IPS-15b (cell line): ENCODE data around the gene KAT7.

Experiments
- H3K27me3 ChIP-seq: one replicate; pipeline ENCODE4 v1.6.1; 2013; ENCODE audit warnings: low read length; ENCODE audit not compliant: control insufficient read depth, insufficient read depth
- H3K36me3 ChIP-seq: one replicate; pipeline ENCODE4 v1.6.1; 2013; ENCODE audit warnings: low read length; ENCODE audit not compliant: control insufficient read depth, insufficient read depth
- H3K4me1 ChIP-seq: one replicate; pipeline ENCODE4 v1.6.1; 2013; ENCODE audit warnings: mild to moderate bottlenecking, low read length; ENCODE audit not compliant: control insufficient read depth, insufficient read depth
- H3K4me3 ChIP-seq: one replicate; pipeline ENCODE4 v1.5.1; 2013; ENCODE audit warnings: low read depth, low read length
- H3K9ac ChIP-seq: one replicate; pipeline ENCODE4 v1.6.1; 2013; ENCODE audit warnings: low read depth, mild to moderate bottlenecking, low read length
- H3K9me3 ChIP-seq: one replicate; pipeline ENCODE4 v1.6.1; 2013; ENCODE audit warnings: mild to moderate bottlenecking, low read length; ENCODE audit not compliant: control insufficient read depth, insufficient read depth

Gene KAT7

DNA sequence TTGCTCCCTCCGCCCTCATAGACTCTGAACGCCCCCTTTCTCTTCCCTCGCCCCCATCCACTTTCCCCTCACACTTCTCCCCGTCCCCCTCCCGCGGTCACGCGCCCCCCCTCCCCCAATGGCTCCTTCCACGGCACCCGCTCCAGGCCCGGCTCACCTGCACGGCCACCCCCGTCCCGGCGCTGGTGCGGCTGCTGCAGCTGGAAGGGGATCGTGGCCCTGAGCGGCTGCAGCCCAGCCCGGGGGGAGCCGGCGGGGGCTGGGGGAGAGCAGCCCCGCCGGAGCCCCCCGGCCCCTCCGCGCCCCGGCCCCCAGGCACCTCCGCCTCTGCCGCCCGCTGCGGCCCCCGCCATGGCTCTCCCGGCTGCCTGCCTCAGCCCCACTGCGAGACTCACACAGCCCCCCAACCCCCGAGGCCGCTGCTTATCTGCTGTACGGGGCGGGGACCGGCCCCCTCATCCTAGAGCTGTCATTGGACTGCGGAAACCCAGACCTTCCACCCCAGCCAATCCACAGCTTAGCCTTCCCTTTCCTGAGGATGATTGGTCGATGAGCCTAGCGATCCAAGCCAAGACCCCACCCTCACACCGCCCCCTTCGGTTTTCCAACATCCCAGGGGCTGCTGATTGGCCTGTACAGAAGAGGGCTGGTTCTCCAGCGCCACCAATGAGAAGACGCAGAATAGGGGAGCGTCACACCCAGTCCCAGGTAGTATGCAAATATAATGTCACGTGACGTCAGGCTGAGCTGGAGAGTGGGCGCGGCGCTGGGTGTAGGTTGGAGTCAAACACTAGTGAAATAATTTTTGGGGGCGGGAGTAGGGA lies 24.5 kb upstream of the KAT7 start, which contains the start of gene FAM117A:
FAM117A (minus strand) TSS at position 397 of the 824 bp plus-strand sequence; CDS start at position 353, 44 bp downstream.
- no peaks in the 10 kb centered on the region for H3K9me3 ChIP-seq
- H3K4me1 ChIP-seq: no peaks in the 10 kb centered on the region
- peak within 1 kb of the TSS; percentile 62 for H3K9ac ChIP-seq
- peak within 1 kb of the TSS; percentile 94 for H3K4me3 ChIP-seq
- H3K36me3 ChIP-seq: no peaks in the 10 kb centered on the region
- peaks cover 13% of the 10 kb centered on the region for H3K27me3 ChIP-seq

DNA sequence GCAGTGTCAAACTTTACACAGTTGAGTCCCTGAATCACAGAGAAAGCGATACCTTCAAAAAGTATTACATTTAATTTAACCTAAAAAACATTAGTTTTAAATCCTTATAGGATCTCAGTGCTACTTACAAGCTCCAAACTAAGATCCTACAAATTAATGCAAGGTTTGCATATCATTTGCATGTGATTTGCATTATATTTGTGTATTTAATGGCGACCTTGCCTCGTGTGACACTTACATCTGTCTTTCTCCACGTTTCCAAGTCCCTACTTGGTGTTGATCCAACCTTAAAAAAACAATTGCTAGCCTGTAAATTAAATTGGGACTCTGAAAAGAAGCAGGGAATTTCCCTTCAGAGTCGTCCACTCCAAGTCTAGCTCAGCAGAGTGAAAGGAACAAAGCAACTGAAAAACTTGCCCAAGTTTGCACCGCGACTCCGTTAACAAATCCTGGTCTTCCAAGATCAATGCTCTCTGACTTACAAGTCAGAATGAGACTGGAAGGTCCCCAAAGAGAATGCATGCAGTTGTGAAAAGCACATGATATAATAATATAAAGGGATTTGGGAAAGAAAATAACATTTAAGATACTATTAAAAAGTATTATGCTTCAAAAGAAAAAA lies 23.8 kb upstream of the KAT7 start:
- no peaks in the 10 kb centered on the region for H3K36me3 ChIP-seq

DNA sequence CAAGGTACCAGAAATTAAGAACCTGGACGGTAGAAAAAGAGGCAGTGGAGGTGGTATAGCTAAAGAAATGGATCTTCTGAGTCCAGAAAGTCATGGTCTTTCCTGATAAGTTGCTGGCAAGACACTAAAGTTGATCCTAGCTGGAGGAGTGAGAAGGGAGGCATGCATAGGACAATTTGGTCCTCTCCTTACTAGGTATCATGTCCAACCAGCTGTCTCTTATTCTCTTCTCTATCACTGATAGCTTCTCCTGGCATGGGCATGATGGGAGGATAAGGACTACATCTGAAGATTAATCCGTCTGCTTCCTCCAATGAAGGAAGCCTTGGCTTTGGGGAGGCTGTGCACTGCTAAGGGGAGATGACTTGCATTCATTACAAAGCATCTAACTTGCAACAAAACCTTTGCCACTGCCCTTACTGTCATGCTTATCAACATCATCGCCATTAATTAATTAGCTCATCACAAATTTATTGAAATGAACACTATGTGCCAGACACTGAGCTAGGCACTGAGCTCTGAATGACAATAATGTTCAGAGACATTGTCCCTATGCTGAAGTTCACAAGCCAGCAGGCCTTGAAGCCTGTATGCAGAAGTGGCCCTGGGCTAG lies 21.5 kb upstream of the KAT7 start:
- no peaks in the 10 kb centered on the region for H3K4me1 ChIP-seq
- H3K9ac ChIP-seq: no peak overlapping the region
- H3K36me3 ChIP-seq: no peaks in the 10 kb centered on the region
- H3K27me3 ChIP-seq: peaks cover 13% of the 10 kb centered on the region
- H3K9me3 ChIP-seq: no peaks in the 10 kb centered on the region
- no peak overlapping the region for H3K4me3 ChIP-seq

More for the DNA sequence above, 23.8 kb upstream of the KAT7 start:
- Histone ChIP-seq H3K4me1 (no peaks in the 10 kb centered on the region), H3K27me3 (peaks cover 13% of the 10 kb centered on the region), H3K9ac (no peak overlapping the region), H3K9me3 (no peaks in the 10 kb centered on the region), H3K4me3 (peak overlapping the region; percentile 47)

GRCh38 chr17:49775546-49776260 lies 12.8 kb upstream of the KAT7 start:
- Histone ChIP-seq H3K4me1 (no peaks in the 10 kb centered on the region), H3K9ac (no peak overlapping the region), H3K4me3 (no peak overlapping the region), H3K27me3 (no peaks in the 10 kb centered on the region), H3K9me3 (no peaks in the 10 kb centered on the region), H3K36me3 (no peaks in the 10 kb centered on the region)

DNA sequence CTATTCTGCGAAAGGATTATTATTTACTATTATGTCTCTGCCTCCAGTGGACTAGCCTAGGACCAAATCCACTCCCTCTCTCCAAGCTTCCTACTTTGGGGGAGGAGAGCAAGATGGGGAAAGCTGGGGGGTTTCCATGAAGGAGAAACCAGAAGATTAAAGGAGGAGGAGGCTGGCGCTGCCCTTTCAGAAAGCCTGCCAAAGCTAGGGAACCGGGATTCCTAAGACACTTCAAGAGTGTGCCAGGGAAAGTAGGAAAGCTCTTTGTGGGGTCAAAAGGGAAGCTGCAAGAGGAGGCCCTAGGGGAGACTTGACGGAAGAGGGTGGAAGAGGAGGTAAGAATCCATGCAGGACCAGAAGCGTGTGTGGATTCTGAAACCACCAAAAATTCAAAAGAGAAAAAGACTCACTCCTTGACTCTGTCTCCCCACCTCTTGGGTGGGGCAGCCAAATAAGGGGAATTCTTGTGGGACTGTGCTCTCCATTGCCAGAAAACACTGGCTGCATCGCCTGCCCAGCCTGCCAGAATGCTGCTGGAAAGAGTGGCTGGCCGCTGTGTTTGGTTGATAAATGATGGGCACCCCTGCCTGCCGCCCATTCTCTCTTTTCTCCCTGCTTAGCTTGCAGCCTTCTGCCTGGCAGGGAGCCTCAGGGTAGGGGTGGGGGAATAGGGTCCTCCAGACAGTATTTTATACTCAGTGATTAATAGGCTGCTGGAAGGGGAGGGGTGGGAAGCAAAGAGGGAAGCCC lies 11.8 kb upstream of the KAT7 start:
- H3K9me3 ChIP-seq: no peaks in the 10 kb centered on the region
- no peaks in the 10 kb centered on the region for H3K36me3 ChIP-seq
- no peak overlapping the region for H3K9ac ChIP-seq
- no peaks in the 10 kb centered on the region for H3K27me3 ChIP-seq
- H3K4me1 ChIP-seq: no peaks in the 10 kb centered on the region
- no peak overlapping the region for H3K4me3 ChIP-seq

GRCh38 chr17:49777563-49777962 lies 10.9 kb upstream of the KAT7 start:
- Histone ChIP-seq H3K36me3 (no peaks in the 10 kb centered on the region), H3K9me3 (no peaks in the 10 kb centered on the region), H3K27me3 (no peaks in the 10 kb centered on the region), H3K4me3 (no peak overlapping the region), H3K4me1 (no peaks in the 10 kb centered on the region), H3K9ac (no peak overlapping the region)

GRCh38 chr17:49779156-49779738 lies 9.2 kb upstream of the KAT7 start:
- H3K4me1 ChIP-seq: no peaks in the 10 kb centered on the region
- H3K9me3 ChIP-seq: no peaks in the 10 kb centered on the region
- H3K36me3 ChIP-seq: no peaks in the 10 kb centered on the region
- no peak overlapping the region for H3K9ac ChIP-seq
- peaks cover 2% of the 10 kb centered on the region for H3K27me3 ChIP-seq
- no peak overlapping the region for H3K4me3 ChIP-seq

DNA sequence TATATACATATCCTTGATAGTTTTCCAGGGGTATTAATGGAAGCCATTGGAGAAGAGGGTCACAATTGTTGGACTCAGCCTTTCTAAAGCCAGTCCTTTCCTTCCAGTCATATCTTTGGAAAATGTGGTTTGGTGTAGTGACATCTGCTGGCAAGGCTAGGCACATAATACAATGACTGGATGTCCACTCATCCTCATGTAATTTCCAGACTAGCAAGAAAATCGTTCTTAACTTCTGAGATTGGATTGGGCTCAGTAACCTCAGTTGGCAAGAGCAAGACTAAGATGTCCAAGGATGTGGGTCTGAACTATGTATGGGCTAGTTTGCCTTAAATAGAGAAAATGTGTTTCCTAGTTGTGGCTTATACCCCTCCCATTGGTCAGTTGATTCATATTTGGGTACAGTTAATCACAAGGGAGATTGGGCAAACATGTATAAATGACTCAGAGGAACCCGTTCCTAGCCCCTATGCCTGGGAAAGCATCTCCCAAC lies 8.7 kb upstream of the KAT7 start:
- Histone ChIP-seq H3K4me3 (no peak overlapping the region), H3K36me3 (no peaks in the 10 kb centered on the region), H3K27me3 (peaks cover 2% of the 10 kb centered on the region), H3K9ac (no peak overlapping the region), H3K9me3 (no peaks in the 10 kb centered on the region), H3K4me1 (no peaks in the 10 kb centered on the region)

- no peak overlapping the region for H3K4me3 ChIP-seq
- peaks cover 2% of the 10 kb centered on the region for H3K27me3 ChIP-seq
- H3K9ac ChIP-seq: no peak overlapping the region
- no peaks in the 10 kb centered on the region for H3K4me1 ChIP-seq
- H3K9me3 ChIP-seq: no peaks in the 10 kb centered on the region
- H3K36me3 ChIP-seq: no peaks in the 10 kb centered on the region
Measured at GRCh38 chr17:49783071-49783715, 5.3 kb upstream of the KAT7 start.

GRCh38 chr17:49783791-49784190 lies 4.7 kb upstream of the KAT7 start:
- no peak overlapping the region for H3K9ac ChIP-seq
- H3K4me3 ChIP-seq: no peak overlapping the region
- no peaks in the 10 kb centered on the region for H3K36me3 ChIP-seq
- peaks cover 2% of the 10 kb centered on the region for H3K27me3 ChIP-seq
- no peaks in the 10 kb centered on the region for H3K4me1 ChIP-seq
- H3K9me3 ChIP-seq: no peaks in the 10 kb centered on the region
